Thymus (tissue), 11 donors: Measurements from ENCODE around the gene ADIPOR2. TPM values are rescaled to one million over a fixed set of nuclear protein-coding genes. Genes with fewer than 3 reads are reported as not detected.
"Not testable (repeated sequence)": the region's sequence is repeated elsewhere in the genome, so short reads cannot be mapped to it uniquely, and the experiment has no call there.

Experiments used
- DNase-seq, 9 donors: peaks; one replicate each; pipeline ENCODE4 v3.0.0-alpha.2; 2013; ENCODE audit warnings: low spot score in 9 of 9, low read depth in 6 of 9, missing footprints in 1 of 9
- H3K27ac ChIP-seq, 2 donors: one replicate each; pipeline ENCODE4 v1.5.1; 2013; ENCODE audit warnings: control low read depth in 1 of 2, low read depth in 1 of 2, low read length in 1 of 2, mild to moderate bottlenecking in 1 of 2, moderate library complexity in 1 of 2
- H3K27me3 ChIP-seq, 2 donors: one replicate each; pipeline ENCODE4 v1.5.1; 2013; ENCODE audit warnings: low read length in 1 of 2; ENCODE audit not compliant: control insufficient read depth in 2 of 2, insufficient read depth in 1 of 2
- H3K36me3 ChIP-seq, 2 donors: one replicate each; pipeline ENCODE4 v1.5.1; 2013; ENCODE audit warnings: low read length in 1 of 2, mild to moderate bottlenecking in 1 of 2, moderate library complexity in 1 of 2; ENCODE audit not compliant: control insufficient read depth in 2 of 2, insufficient read depth in 2 of 2
- H3K4me1 ChIP-seq, 2 donors: one replicate each; pipeline ENCODE4 v1.5.1; 2013; ENCODE audit warnings: low read length in 2 of 2; ENCODE audit not compliant: control insufficient read depth in 2 of 2, insufficient read depth in 2 of 2
- H3K4me3 ChIP-seq, 2 donors: one replicate each; pipeline ENCODE4 v1.5.1; 2013; ENCODE audit warnings: low read length in 2 of 2, control low read depth in 1 of 2, mild to moderate bottlenecking in 1 of 2
- H3K9me3 ChIP-seq, 2 donors: one replicate each; pipeline ENCODE4 v1.5.1; 2013; ENCODE audit warnings: low read length in 1 of 2, mild to moderate bottlenecking in 1 of 2; ENCODE audit not compliant: control insufficient read depth in 2 of 2, insufficient read depth in 1 of 2
- WGBS: extraction: QIAGEN DNeasy Blood & Tissue Kit; methylation state at CpG from one replicate; pipeline ENCODE4 v1.1.7; 2013; 5-methylcytosine and 5-hydroxymethylcytosine counted together
- polyA plus RNA-seq: library from polyadenylated mRNA; stranded (reverse); fragments of 200-250 nt; gene quantifications from one replicate; pipeline ENCODE4 v1.2.3, GENCODE V29; 2013
- total RNA-seq: library from RNA; stranded (reverse); fragments of 120-200 nt; gene quantifications from one replicate; pipeline ENCODE4 v1.2.4, GENCODE V29; 2013
- donor health status: healthy.

Gene ADIPOR2
- total and polyA plus RNA-seq, 2 donors, result 17.6 to 25.6 TPM

- DNase-seq, result no peak
- Histone ChIP-seq H3K4me3 (no peak overlapping the region), H3K27me3 (no peaks in the 10 kb centered on the region), H3K27ac (no peak overlapping the region), H3K9me3 (peaks cover 1 to 12% of the 10 kb centered on the region in 2 donors), H3K36me3 (peaks cover 6 to 14% of the 10 kb centered on the region in 2 donors), H3K4me1 (peaks cover 0 to 3% of the 10 kb centered on the region in 2 donors)
These were observed 26.0 kb downstream of the ADIPOR2 start for GRCh38 chr12:1716911-1717310.

DNA sequence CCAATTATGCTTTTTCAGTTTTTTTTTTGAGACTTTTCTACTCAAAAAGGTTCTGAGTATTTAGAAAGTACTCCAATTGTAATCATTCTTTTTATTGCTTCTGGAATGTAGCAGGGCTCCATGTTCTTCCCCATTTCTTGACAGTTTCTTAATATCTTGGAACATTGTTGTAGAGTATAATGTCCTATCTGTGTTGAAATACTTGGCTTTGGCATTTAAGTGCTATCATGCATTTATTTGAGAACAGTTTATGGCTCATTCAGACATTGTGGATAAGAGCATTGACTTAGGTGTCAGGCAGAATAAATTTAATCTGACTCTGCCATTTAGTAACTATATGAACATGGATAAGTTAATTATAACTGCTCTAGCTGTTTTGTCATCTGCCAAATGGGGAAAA is 28.3 kb downstream of the ADIPOR2 start:
- Histone ChIP-seq H3K4me3 (no peak overlapping the region), H3K27ac (no peak overlapping the region), H3K4me1 (peaks cover 0 to 3% of the 10 kb centered on the region in 2 donors), H3K36me3 (peaks cover 6 to 8% of the 10 kb centered on the region in 2 donors), H3K27me3 (no peaks in the 10 kb centered on the region), H3K9me3 (peaks cover 1 to 12% of the 10 kb centered on the region in 2 donors)
- DNase-seq, result no peak

DNA sequence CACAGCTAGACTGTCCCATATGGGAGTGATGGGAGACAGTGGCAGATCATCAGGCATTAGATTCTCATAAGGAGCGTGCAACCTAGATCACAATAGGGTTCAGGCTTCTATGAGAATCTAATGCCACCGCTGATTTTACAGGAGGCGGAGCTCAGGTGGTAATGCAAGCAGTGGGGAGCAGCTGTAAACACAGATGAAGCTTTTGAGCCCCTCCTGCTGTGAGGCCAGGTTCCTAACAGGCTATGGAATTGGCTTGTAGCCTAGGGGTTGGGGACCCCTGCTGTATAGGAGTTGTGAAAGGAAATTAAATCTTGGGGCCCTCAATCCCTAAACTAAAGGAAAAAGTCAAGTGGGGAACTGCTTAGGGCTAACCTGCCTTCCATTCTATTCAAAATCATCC is 29.6 kb downstream of the ADIPOR2 start:
- Histone ChIP-seq H3K9me3 (peaks cover 0 to 3% of the 10 kb centered on the region in 2 donors), H3K4me1 (peaks cover 0 to 3% of the 10 kb centered on the region in 2 donors), H3K27me3 (no peaks in the 10 kb centered on the region), H3K4me3 (no peak overlapping the region), H3K36me3 (peaks cover 0 to 3% of the 10 kb centered on the region in 2 donors), H3K27ac (no peak overlapping the region)
- DNase-seq, result no peak
- WGBS, result 95% methylated on average over 3 of the region's 3 CpGs

GRCh38 chr12:1723721-1724120 is 32.9 kb downstream of the ADIPOR2 start:
- WGBS, result 87% methylated on average over 6 of the region's 6 CpGs
- no peaks in the 10 kb centered on the region for H3K27me3 ChIP-seq
- no peak for DNase-seq
- no peak overlapping the region for H3K4me3 ChIP-seq
- no peaks in the 10 kb centered on the region for H3K4me1 ChIP-seq
- peaks cover 4 to 6% of the 10 kb centered on the region in 2 donors for H3K36me3 ChIP-seq
- no peak overlapping the region for H3K27ac ChIP-seq
- no peaks in the 10 kb centered on the region for H3K9me3 ChIP-seq

- H3K36me3 ChIP-seq, result peaks cover 4 to 6% of the 10 kb centered on the region in 2 donors
- no peaks in the 10 kb centered on the region for H3K9me3 ChIP-seq
- no peak for DNase-seq
- H3K27me3 ChIP-seq, result no peaks in the 10 kb centered on the region
- no peaks in the 10 kb centered on the region for H3K4me1 ChIP-seq
- H3K4me3 ChIP-seq, result no peak overlapping the region
- WGBS, result 92% methylated on average over 3 of the region's 3 CpGs
- no peak overlapping the region for H3K27ac ChIP-seq
These were observed 33.4 kb downstream of the ADIPOR2 start for GRCh38 chr12:1724250-1724649.

DNA sequence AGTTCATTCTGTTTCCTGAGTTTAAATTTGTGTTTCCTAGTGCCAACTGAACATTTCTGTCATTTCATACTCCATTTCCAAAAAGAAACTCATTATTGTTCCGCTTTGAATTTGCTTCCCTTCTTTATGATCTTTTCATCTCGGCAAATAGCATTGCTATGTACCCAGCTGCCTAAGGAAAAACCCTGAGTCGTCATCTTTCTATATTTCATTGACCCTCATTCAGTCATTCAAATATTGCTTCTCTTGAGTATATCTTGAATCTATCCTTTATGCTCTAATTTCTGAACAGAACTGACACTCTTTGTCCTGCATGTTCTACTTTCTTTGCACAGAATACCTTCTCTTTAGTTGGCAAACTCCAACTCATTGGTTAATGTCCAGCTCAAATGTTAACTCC is 35.9 kb downstream of the ADIPOR2 start:
- no peaks in the 10 kb centered on the region for H3K9me3 ChIP-seq
- no peak for DNase-seq
- H3K27ac ChIP-seq, result no peak overlapping the region
- H3K4me1 ChIP-seq, result no peaks in the 10 kb centered on the region
- H3K36me3 ChIP-seq, result peaks cover 4 to 6% of the 10 kb centered on the region in 2 donors
- H3K4me3 ChIP-seq, result no peak overlapping the region
- no peaks in the 10 kb centered on the region for H3K27me3 ChIP-seq
- WGBS, result 81% methylated on average over 3 of the region's 3 CpGs

- no peaks in the 10 kb centered on the region for H3K27me3 ChIP-seq
- H3K4me3 ChIP-seq, result no peak overlapping the region
- H3K4me1 ChIP-seq, result no peaks in the 10 kb centered on the region
- WGBS, result 100% methylated on average over 1 of the region's 1 CpG
- no peak overlapping the region for H3K27ac ChIP-seq
- no peaks in the 10 kb centered on the region for H3K9me3 ChIP-seq
- no peak for DNase-seq
- H3K36me3 ChIP-seq, result peaks cover 4 to 6% of the 10 kb centered on the region in 2 donors
These were observed 38.0 kb downstream of the ADIPOR2 start for GRCh38 chr12:1728824-1729223.

DNA sequence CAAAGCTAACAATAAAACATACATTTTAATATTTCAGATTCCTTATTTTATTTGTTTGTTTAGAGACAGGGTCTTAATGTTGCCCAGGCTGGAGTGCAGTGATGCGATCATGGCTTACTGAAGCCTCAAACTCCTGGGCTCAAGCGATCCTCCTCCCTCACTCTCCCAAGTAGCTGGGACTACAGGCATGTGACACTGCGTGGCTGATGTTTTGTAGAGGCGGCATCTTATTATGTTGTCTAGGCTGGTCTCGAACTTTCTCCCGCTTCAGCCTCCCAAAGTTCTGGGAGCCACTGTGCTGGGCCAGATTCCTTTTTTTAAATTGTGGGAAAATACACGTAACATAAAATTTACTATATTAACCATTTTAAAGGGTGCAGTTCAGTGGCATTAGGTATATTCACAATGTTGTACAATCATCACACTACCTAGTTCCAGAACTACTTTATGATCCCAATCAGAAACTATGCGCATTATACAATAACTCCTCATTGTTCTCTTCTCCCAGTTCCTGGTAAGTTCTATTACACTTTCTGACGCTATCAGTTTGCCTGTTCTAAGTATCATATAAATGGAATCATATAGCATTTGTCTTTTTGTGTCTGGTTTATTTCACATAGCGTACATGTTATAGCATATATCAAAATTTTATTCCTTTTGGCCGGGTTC is 40.3 kb downstream of the ADIPOR2 start:
- no peaks in the 10 kb centered on the region for H3K4me1 ChIP-seq
- H3K4me3 ChIP-seq, result no peak overlapping the region
- no peak for DNase-seq
- peaks cover 4 to 6% of the 10 kb centered on the region in 2 donors for H3K36me3 ChIP-seq
- H3K27me3 ChIP-seq, result no peaks in the 10 kb centered on the region
- no peak overlapping the region for H3K27ac ChIP-seq
- WGBS, result 98% methylated on average over 11 of the region's 11 CpGs
- no peaks in the 10 kb centered on the region for H3K9me3 ChIP-seq

DNA sequence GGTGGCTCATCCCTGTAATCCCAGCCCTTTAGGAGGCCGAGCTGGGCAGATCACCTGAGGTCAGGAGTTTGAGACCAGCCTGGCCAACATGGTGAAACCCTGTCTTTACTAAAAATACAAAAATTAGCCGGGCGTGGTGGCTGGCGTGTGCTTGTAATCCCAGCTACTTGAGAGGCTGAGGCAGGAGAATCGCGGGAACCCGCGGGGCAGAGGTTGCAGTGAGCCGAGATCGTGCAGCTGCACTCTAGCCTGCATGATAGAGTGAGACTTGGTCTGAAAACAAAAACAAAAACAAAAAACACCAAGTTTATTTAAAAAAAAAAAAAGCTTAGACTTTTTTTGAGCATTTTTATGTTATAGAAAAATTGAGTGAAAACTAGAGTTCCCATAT is 40.8 kb downstream of the ADIPOR2 start:
- H3K27me3 ChIP-seq, H3K27ac ChIP-seq, H3K4me1 ChIP-seq, H3K4me3 ChIP-seq, DNase-seq, H3K36me3 ChIP-seq, H3K9me3 ChIP-seq: not testable (repeated sequence)
- WGBS, result 99% methylated on average over 10 of the region's 10 CpGs
